T-cell (primary cell): ENCODE results near the gene STAT6. TPM values are rescaled to one million over a fixed set of nuclear protein-coding genes. Genes with fewer than 3 reads are reported as not detected.
"Not testable (repeated sequence)": the region's sequence is repeated elsewhere in the genome, so short reads cannot be mapped to it uniquely, and the experiment has no call there.

Source experiments
- ATAC-seq, 4 experiments: fragments of 200-7000 bp in 3 of 4; fragments of 150-1000 bp in 1 of 4; cut with Tn5 transposase; replicated peaks in 1 of 4; 1 replicate in 3 of 4; 2 replicates in 1 of 4; pipeline ENCODE4 v1.10.0; 2021; ENCODE audit warnings: moderate library complexity in 3 of 4, mild to moderate bottlenecking in 2 of 4, moderate number of reproducible peaks in 1 of 4
- CTCF ChIA-PET, 2 donors: fragments of 300-600 bp; sonication (Branson Sonifier 250); formaldehyde crosslinking; loops; one replicate each; lab custom pipeline; 2022; ENCODE audit warnings: antibody characterized with exemption in 2 of 2; lab: Charles Lee
- POLR2A ChIA-PET, 2 donors: fragments of 300-600 bp; sonication (Branson Sonifier 250); formaldehyde crosslinking; loops; one replicate each; lab custom pipeline; 2022; ENCODE audit warnings: antibody characterized with exemption in 2 of 2; lab: Charles Lee
- DNase-seq, 35 experiments: peaks; one replicate each; pipeline versions ENCODE4 v3.0.0 to v3.0.0-alpha.2; 2013 to 2023
- H3K27ac ChIP-seq: one replicate; pipeline ENCODE4 v1.5.1; 2013; ENCODE audit warnings: low read length
- H3K27me3 ChIP-seq, 2 experiments: replicated peaks in 1 of 2; 1 replicate in 1 of 2; 2 replicates in 1 of 2; pipeline versions ENCODE4 v1.6.1 to v1.7.0; 2013; ENCODE audit warnings: low read length in 1 of 2, mixed read lengths in 1 of 2; ENCODE audit not compliant: control insufficient read depth in 2 of 2, insufficient read depth in 2 of 2; ENCODE audit errors: extremely low read depth in 1 of 2
- H3K36me3 ChIP-seq, 2 donors: 1 replicate in 1 of 2; 2 replicates in 1 of 2; pipeline versions ENCODE4 v1.6.1 to v1.7.0; 2013; ENCODE audit warnings: low read length in 1 of 2; ENCODE audit not compliant: control insufficient read depth in 2 of 2, insufficient read depth in 1 of 2; ENCODE audit errors: extremely low read depth in 1 of 2
- H3K4me1 ChIP-seq, 2 experiments: 1 replicate in 1 of 2; 2 replicates in 1 of 2; pipeline versions ENCODE4 v1.6.1 to v1.7.0; 2013; ENCODE audit warnings: low read length in 2 of 2, mixed read lengths in 1 of 2; ENCODE audit not compliant: insufficient read depth in 2 of 2, control insufficient read depth in 1 of 2; ENCODE audit errors: extremely low read depth in 1 of 2
- H3K4me3 ChIP-seq, 2 donors: 1 replicate in 1 of 2; 2 replicates in 1 of 2; pipeline versions ENCODE4 v1.5.1 to v1.7.0; 2013; ENCODE audit warnings: mild to moderate bottlenecking in 2 of 2, low read length in 1 of 2, moderate library complexity in 1 of 2; ENCODE audit not compliant: control insufficient read depth in 1 of 2; ENCODE audit errors: extremely low read depth in 1 of 2
- H3K9me3 ChIP-seq: 2 replicates; pipeline ENCODE4 v1.7.0; 2013
- H3K27ac Mint-ChIP-seq, 2 donors: one replicate each; pipeline ENCODE4 v1.8.0; 2020 to 2021; ENCODE audit warnings: mild to moderate bottlenecking in 2 of 2, mixed read lengths in 2 of 2
- H3K27me3 Mint-ChIP-seq, 2 donors: one replicate each; pipeline ENCODE4 v1.8.0; 2021 to 2022; ENCODE audit warnings: mixed read lengths in 2 of 2
- H3K36me3 Mint-ChIP-seq: one replicate; pipeline ENCODE4 v1.8.0; 2021; ENCODE audit warnings: mixed read lengths
- H3K4me1 Mint-ChIP-seq, 3 donors: one replicate each; pipeline ENCODE4 v1.8.0; 2020 to 2022; ENCODE audit warnings: mixed read lengths in 3 of 3, mild to moderate bottlenecking in 1 of 3
- H3K4me3 Mint-ChIP-seq, 3 donors: one replicate each; pipeline ENCODE4 v1.8.0; 2020 to 2022; ENCODE audit warnings: mild to moderate bottlenecking in 3 of 3, mixed read lengths in 3 of 3, moderate library complexity in 3 of 3
- H3K9me3 Mint-ChIP-seq, 3 donors: one replicate each; pipeline ENCODE4 v1.8.0; 2020 to 2022; ENCODE audit warnings: mixed read lengths in 3 of 3
- WGBS: methylation state at CpG from one replicate; pipeline ENCODE4 v1.1.5; 2013; ENCODE audit warnings: missing lambda C conversion rate; ENCODE audit not compliant: insufficient coverage; 5-methylcytosine and 5-hydroxymethylcytosine counted together
- total RNA-seq, 35 experiments: library from RNA in 6 of 35; stranded (reverse) in 6 of 35; fragments of 120-200 nt in 1 of 35; gene quantifications; one replicate each; pipeline versions ENCODE4 v1.2.1 to v1.2.4 and lab custom pipeline; 2013 to 2026

The STAT6 gene
- total RNA-seq, 5 donors from 2014 or later (not counting 1 experiment from before 2014, with no cell fraction given): 227 to 348 (median 341) TPM

DNA sequence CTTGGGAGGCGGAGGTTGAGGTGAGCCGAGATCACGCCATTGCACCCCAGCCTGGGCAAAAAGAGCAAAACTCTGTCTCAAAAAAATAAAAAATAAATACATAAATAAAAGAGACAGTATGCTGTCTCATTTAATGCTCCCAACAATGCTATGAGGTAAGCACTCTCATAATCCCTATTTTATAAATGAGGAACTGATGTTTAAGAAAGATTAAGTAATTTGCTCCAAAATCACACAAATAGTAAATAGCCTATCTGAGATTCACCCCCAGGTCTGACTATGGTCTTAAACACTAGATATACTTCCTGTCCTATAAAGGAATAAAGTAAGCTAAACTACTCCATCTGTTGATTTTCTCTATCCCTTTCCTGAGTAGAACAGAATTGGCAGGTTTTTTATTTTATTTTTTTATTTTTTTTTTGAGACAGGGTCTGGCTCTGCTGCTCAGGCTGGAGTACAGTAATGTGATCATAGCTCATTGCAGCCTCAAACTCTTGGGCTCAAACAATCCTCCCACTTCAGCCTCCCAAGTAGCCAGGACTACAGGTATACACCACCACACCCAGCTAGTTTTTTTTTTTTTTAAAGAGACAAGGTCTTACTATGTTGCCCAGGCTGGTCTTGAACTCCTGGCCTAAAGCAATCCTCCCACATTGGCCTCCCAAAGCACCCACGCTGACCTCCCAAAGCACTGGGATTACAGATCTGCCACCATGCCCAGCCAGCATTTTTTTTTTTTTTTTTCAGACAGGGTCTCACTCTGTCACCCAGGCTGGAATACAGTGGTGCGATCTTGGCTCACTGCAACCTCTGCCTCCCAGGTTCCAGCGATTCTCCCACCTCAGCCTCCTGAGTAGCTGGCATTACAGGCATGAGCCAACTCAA is 37.4 kb downstream of the STAT6 start:
- 100% methylated on average over 1 of the region's 6 CpGs for WGBS
- Mint-ChIP-seq H3K36me3 (peaks cover 22% of the 10 kb centered on the region), H3K27ac (peak overlapping the region; percentile 31 to 64), H3K4me1 (peaks cover 25 to 39% (median 26%) of the 10 kb centered on the region in 3 donors)
- not testable (repeated sequence) for H3K9me3 ChIP-seq, H3K27me3 ChIP-seq, H3K27me3 Mint-ChIP-seq, ATAC-seq, H3K4me3 ChIP-seq, H3K9me3 Mint-ChIP-seq, H3K4me3 Mint-ChIP-seq, DNase-seq, H3K27ac ChIP-seq
- peaks cover 11 to 18% of the 10 kb centered on the region in 2 experiments for H3K4me1 ChIP-seq
- ChIA-PET POLR2A (interaction anchor here (0.6 to 0.7 kb wide), 3 partner anchors 13 to 1876 kb away, joined by 4 to 5 read pairs (median 4); partner anchors contain the start of gene STAT6 (in 1 of the 2)), CTCF (interaction anchor here in 1 of 2 donors (0.6 to 6.9 kb wide), 7 partner anchors 8 to 686 kb away, joined by 3 to 201 read pairs (median 4); partner anchors contain the start of gene STAT6)
- peaks cover 0 to 20% of the 10 kb centered on the region in 2 donors for H3K36me3 ChIP-seq

DNA sequence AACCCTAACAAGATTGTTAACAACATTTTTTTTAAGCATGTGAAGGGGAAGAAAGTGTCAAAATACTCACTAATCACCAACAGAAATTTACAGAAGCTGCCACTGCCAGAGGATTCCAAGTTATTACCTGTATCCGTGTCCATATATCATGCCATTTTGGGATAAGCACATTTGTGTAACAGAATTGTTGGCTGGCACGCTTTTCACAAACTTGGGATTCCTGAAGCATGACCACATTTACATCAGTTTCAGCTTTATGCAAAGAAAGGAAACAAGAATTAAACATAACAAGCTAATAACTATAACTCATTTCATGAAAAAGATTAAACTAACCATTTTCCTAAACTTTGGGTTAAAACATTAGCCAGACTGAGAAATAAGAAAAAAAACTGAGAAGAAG is 38.5 kb downstream of the STAT6 start:
- Histone ChIP-seq H3K4me1 (peaks cover 10 to 11% of the 10 kb centered on the region in 2 experiments), H3K27me3 (no peaks in the 10 kb centered on the region), H3K36me3 (peaks cover 0 to 20% of the 10 kb centered on the region in 2 donors), H3K9me3 (no peaks in the 10 kb centered on the region), H3K27ac (no peak overlapping the region), H3K4me3 (no peak overlapping the region)
- no peak overlapping the region for H3K4me3 Mint-ChIP-seq
- CTCF ChIA-PET: interaction anchor here (0.9 to 6.9 kb wide), 4 partner anchors 10 to 39 kb away, joined by 3 to 201 read pairs (median 6); partner anchors contain the start of gene STAT6 (in 2 of the 2)
- peaks cover 16 to 30% (median 25%) of the 10 kb centered on the region in 3 donors for H3K4me1 Mint-ChIP-seq
- peaks cover 27% of the 10 kb centered on the region for H3K36me3 Mint-ChIP-seq
- ATAC-seq: no peak
- no peaks in the 10 kb centered on the region for H3K27me3 Mint-ChIP-seq
- H3K9me3 Mint-ChIP-seq: no peaks in the 10 kb centered on the region
- no peak for DNase-seq
- 100% methylated on average over 1 of the region's 2 CpGs for WGBS
- H3K27ac Mint-ChIP-seq: peak overlapping the region; percentile 58 to 60
- POLR2A ChIA-PET: interaction anchor here in 1 of 2 donors (0.7 kb wide), 2 partner anchors 31 to 188 kb away, joined by 4 to 5 read pairs; no protein-coding TSS in a partner anchor

DNA sequence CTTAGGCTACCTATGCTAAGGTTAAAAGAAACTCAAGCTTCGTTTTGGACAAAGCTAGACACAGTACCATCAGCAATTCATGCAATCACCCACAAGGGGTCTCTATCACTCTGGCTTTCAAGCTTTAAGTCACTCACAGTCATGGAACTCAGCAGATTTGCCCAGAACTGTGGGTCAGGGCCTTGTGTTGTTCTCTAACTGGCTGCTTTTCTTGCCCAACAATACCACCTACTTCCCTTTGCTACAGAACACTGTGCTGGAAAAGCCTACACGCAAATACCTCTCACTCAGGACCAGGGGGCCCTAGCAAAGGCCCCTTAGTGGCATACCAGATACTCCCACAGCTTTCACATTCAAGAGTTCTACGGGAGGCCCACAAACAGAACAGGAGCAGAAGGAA is 41.6 kb downstream of the STAT6 start:
- Mint-ChIP-seq H3K4me3 (peak overlapping the region in 1 of 3 donors; percentile 6), H3K36me3 (peaks cover 31% of the 10 kb centered on the region), H3K9me3 (no peaks in the 10 kb centered on the region), H3K27me3 (no peaks in the 10 kb centered on the region), H3K4me1 (peaks cover 17 to 31% (median 26%) of the 10 kb centered on the region in 3 donors), H3K27ac (peak overlapping the region; percentile 85 to 92)
- no peak overlapping the region for H3K4me3 ChIP-seq
- no peaks in the 10 kb centered on the region for H3K9me3 ChIP-seq
- H3K4me1 ChIP-seq: peaks cover 5 to 12% of the 10 kb centered on the region in 2 experiments
- H3K27ac ChIP-seq: peak overlapping the region; percentile 54
- 25% methylated on average over 2 of the region's 3 CpGs for WGBS
- DNase-seq (peak in 30 of 35 experiments; percentile 30 to 88 (median 55)), ATAC-seq (peak; percentile 98 to 100 (median 99))
- POLR2A ChIA-PET: interaction anchor here (0.6 to 2.0 kb wide), 5 partner anchors 8 to 43 kb away, joined by 3 to 9 read pairs (median 3); partner anchors contain the start of gene STAT6 (in 1 of the 2)
- CTCF ChIA-PET: interaction anchor here (0.6 to 6.9 kb wide), 27 partner anchors 9 to 591 kb away, joined by 3 to 201 read pairs (median 5); partner anchors contain the start of genes STAT6 (in 2 of the 2), LRP1 (in 1 of the 2) and NEMP1 (in 1 of the 2)
- no peaks in the 10 kb centered on the region for H3K27me3 ChIP-seq
- H3K36me3 ChIP-seq: peaks cover 0 to 20% of the 10 kb centered on the region in 2 donors

DNA sequence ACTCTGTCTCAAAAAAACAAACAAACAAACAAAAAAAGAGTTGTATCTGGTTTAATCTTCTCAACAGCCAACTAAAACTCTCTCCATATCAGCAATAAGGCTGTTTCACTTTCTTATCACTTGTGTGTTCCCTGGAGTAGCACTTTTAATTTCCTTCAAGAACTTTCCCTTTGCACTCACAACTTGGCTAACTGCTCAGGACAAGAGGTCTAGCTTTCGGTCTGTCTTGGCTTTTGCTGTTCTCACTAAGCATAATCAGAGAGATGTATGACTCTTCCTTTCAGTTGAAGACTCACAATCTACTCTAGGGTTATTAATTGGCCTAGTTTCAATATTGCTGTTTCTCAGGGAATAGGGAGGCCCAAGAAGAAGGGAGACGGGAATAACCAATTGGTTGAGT is 44.9 kb downstream of the STAT6 start:
- H3K4me1 Mint-ChIP-seq: peaks cover 30 to 39% (median 36%) of the 10 kb centered on the region in 3 donors
- H3K27me3 Mint-ChIP-seq: no peaks in the 10 kb centered on the region
- H3K27ac Mint-ChIP-seq: peak overlapping the region; percentile 44 to 80
- no peaks in the 10 kb centered on the region for H3K9me3 Mint-ChIP-seq
- no peak overlapping the region for H3K4me3 Mint-ChIP-seq
- CTCF ChIA-PET: interaction anchor here (0.5 to 1.7 kb wide), 5 partner anchors 7 to 61 kb away, joined by 3 to 12 read pairs (median 6); partner anchors contain the start of gene STAT6 (in 1 of the 2)
- WGBS: no CpG with 5 or more reads among the region's 2 CpGs
- DNase-seq (no peak), ATAC-seq (no peak)
- Histone ChIP-seq H3K27me3 (no peaks in the 10 kb centered on the region), H3K9me3 (no peaks in the 10 kb centered on the region), H3K4me1 (peaks cover 9 to 22% of the 10 kb centered on the region in 2 experiments), H3K36me3 (peaks cover 0 to 11% of the 10 kb centered on the region in 2 donors), H3K27ac (no peak overlapping the region), H3K4me3 (no peak overlapping the region)
- H3K36me3 Mint-ChIP-seq: peaks cover 22% of the 10 kb centered on the region
- POLR2A ChIA-PET: no interaction called here

DNA sequence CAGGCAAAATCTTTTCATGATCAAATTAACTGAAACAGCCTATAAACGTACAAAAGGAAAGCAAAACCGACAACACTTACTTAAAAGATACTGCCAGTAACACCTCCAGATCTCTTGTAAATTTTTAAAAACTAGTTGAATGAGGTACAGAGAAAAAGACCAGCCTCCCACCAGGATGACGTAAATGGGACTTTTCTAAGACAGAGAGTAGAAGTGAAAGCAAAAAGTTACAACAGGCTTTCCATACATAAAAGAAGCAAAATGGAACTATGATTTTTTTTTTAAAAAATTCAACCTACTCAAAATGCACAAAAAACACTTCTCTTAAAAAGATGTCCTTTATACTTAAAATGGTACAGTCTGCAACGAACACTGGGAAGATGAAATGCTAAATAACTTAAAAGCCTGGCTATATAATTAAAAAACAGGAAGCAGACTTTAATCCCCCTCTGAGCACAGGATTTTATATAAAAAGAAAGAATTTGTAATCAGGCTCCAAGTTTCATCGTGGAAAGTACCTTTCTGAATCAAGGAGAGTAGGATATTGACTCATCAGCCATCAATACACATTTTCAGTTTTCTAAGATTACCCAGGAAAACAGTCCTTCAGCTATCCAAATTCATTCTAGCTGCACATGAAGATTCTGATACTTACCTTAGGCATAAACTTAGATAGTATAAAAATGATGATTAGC is 47.0 kb downstream of the STAT6 start:
- Mint-ChIP-seq H3K4me1 (peaks cover 18 to 31% (median 29%) of the 10 kb centered on the region in 3 donors), H3K27ac (peak overlapping the region; percentile 96 to 97), H3K4me3 (peak overlapping the region; percentile 72 to 76 (median 75)), H3K27me3 (no peaks in the 10 kb centered on the region), H3K9me3 (no peaks in the 10 kb centered on the region), H3K36me3 (peaks cover 19% of the 10 kb centered on the region)
- no peaks in the 10 kb centered on the region for H3K27me3 ChIP-seq
- peaks cover 4 to 13% of the 10 kb centered on the region in 2 experiments for H3K4me1 ChIP-seq
- WGBS: no CpG with 5 or more reads among the region's 5 CpGs
- ChIA-PET POLR2A (interaction anchor here in 1 of 2 donors (1.0 kb wide), 1 partner anchor 48 kb away, joined by 3 read pairs; no protein-coding TSS in a partner anchor), CTCF (interaction anchor here (0.7 to 4.3 kb wide), 4 partner anchors 48 to 100 kb away, joined by 3 to 42 read pairs (median 12); partner anchors contain the start of genes STAT6 (in 2 of the 2) and ZBTB39 (in 1 of the 2))
- ATAC-seq: peak; percentile 84 to 99 (median 88)
- H3K36me3 ChIP-seq: peaks cover 0 to 7% of the 10 kb centered on the region in 2 donors
- H3K9me3 ChIP-seq: no peaks in the 10 kb centered on the region
- peak overlapping the region in 1 of 2 donors; percentile 26 for H3K4me3 ChIP-seq
- peak overlapping the region; percentile 91 for H3K27ac ChIP-seq
- DNase-seq: peak in 32 of 35 experiments; percentile 17 to 91 (median 61)
